LNCaP clone FGC (cell line): ENCODE measurements around the gene ZHX3.
A peak's percentile ranks its signal among the peaks of the same experiment; 100 is the strongest.
"Not testable (repeated sequence)": the region's sequence is repeated elsewhere in the genome, so short reads cannot be mapped to it uniquely, and the experiment has no call there.

Experiments used
- DNase-seq: peaks from one replicate; pipeline ENCODE4 v3.0.0-alpha.2; 2011; ENCODE audit warnings: low read depth
- H3K4me3 ChIP-seq: 2 replicates; pipeline ENCODE4 v1.5.1; 2011; ENCODE audit warnings: mild to moderate bottlenecking, low read depth, low read length, control low read depth
- TF ChIP-seq, protein P1 (sequence below): IDR thresholded peaks from 2 replicates; pipeline ENCODE4 v1.5.1; 2012; ENCODE audit warnings: mild to moderate bottlenecking; ENCODE audit not compliant: control insufficient read depth, insufficient read depth; ENCODE audit errors: extremely low read depth

The ZHX3 gene

DNA sequence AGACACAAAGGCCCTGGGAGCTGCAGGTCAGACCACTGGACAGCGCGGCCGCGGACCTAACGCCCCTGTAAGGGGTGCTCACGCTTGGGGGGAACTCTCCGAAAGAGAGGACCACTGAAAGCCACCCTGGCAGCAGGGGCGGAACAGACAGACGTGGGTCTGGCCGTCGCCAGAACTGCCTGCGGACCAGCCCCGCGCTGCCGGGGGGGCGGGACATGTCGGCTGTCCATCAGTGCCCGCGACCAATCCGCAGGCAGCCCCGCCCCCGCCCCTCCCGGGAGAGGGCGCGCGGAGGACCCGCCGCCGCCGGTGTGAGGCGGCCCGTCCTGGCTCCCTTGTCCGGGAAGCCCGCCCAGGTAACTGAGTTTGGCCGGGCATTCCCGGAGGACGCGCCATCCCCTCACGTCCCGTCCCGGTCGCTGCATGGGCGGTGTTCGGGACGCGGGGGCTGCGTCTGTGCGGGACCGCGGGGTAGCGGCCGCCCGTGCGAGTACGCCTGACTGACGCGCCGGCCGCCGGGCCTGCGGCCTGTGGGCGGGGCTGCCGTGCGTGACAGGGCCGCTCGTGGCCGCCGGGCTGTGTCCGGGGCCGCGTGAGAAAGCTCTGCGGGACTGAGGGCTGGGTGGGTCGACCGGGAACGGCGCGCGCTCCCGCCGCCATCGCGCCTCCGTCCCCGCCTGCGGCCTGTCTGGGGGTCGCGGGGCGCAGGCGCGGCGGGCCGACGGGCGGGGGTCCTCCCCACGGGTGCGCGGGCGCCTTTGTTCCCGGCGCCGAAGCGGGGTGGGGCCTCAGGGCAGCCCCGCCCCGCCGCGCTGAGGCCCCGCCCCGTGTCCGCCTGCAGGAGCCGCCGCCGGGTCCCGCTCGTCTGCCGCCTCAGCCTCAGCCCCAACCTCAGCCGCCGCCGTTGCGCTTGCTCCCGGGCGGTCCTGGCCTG is 180.6 kb downstream of the ZHX3 start, which contains the start of gene PLCG1:
PLCG1 (plus strand) TSS at position 864 of the 934 bp plus-strand sequence. CDS start 99 bp downstream, outside the sequence.
- peak within 1 kb of the TSS; percentile 80 for H3K4me3 ChIP-seq
- DNase-seq: no peak
- TF ChIP-seq, protein P1, sequence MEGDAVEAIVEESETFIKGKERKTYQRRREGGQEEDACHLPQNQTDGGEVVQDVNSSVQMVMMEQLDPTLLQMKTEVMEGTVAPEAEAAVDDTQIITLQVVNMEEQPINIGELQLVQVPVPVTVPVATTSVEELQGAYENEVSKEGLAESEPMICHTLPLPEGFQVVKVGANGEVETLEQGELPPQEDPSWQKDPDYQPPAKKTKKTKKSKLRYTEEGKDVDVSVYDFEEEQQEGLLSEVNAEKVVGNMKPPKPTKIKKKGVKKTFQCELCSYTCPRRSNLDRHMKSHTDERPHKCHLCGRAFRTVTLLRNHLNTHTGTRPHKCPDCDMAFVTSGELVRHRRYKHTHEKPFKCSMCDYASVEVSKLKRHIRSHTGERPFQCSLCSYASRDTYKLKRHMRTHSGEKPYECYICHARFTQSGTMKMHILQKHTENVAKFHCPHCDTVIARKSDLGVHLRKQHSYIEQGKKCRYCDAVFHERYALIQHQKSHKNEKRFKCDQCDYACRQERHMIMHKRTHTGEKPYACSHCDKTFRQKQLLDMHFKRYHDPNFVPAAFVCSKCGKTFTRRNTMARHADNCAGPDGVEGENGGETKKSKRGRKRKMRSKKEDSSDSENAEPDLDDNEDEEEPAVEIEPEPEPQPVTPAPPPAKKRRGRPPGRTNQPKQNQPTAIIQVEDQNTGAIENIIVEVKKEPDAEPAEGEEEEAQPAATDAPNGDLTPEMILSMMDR: no peak

DNA sequence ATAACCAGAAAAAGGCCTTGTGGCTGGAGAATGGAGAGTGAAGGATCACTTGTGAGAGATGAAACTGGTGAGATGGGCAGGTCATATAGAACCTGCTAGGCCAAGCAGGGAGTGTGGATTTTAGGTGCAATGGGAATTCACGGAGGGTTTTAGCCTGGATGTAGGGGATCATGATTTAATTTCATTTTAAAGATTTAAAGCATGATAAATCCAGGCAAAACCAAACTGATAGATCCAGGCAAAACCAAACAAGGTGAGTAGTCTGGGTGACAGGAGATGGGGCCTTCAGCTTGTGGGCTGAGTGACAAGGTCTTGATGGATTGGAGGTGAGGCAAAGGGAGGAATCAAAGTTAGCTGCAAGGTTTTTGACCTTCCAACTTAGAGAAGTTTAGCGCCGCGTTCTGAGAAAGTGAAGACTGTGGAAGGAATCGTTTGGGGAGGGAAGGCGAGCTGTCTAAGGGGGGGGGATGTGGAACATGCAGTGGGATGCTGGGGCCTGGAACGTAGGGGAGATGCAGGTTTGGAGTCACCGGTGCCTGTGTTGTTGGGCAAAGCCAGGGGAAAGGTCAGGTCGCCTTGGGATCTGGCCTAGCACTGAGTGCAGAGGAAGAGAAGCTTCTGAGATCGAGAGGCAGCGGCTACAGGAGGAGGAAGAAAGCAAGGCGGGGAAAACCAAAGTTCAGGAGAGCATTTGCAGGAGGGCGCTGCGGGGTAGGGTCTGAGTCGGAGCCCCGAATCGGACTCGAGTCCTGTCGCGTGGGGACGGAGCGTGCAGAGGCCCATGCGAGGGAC is 181.4 kb downstream of the ZHX3 start:
- no peak for DNase-seq
- peak overlapping the region; percentile 80 for H3K4me3 ChIP-seq
- TF ChIP-seq, protein P1: no peak

DNA sequence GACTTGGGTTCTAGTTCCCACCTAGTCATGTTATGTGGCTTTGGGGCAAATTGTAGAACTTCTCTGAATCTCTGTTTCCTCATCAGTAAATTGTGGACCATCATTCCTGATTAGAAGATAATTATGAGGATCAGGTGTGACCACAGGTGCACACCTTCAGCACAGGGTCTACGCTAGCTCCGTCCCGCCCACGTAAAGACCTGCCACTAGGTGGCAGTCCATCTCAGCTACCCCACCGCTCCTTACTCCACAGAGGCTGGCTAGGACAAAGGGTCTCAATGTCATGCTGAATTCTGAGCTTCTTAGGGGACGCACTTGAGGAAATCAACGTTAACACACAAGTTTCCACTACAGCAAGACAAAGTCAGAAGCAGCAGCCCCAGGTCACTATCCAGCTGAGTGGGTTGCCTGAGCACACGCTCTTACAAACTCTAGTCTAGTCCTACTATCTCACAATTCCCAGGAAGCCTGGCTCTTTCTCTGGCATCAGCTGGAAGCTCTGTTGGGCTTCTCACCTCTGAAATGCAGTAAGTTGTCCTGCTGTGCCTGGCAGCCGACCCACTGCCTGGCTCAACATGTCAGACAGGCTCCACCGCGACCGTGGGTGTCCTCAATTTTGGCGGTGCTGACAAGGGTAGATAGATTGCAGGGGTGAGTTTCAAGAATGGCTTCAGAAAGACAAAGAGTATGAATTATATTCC is 182.2 kb downstream of the ZHX3 start:
- no peak overlapping the region for H3K4me3 ChIP-seq
- TF ChIP-seq, protein P1: peak; percentile 80
- DNase-seq: no peak

DNA sequence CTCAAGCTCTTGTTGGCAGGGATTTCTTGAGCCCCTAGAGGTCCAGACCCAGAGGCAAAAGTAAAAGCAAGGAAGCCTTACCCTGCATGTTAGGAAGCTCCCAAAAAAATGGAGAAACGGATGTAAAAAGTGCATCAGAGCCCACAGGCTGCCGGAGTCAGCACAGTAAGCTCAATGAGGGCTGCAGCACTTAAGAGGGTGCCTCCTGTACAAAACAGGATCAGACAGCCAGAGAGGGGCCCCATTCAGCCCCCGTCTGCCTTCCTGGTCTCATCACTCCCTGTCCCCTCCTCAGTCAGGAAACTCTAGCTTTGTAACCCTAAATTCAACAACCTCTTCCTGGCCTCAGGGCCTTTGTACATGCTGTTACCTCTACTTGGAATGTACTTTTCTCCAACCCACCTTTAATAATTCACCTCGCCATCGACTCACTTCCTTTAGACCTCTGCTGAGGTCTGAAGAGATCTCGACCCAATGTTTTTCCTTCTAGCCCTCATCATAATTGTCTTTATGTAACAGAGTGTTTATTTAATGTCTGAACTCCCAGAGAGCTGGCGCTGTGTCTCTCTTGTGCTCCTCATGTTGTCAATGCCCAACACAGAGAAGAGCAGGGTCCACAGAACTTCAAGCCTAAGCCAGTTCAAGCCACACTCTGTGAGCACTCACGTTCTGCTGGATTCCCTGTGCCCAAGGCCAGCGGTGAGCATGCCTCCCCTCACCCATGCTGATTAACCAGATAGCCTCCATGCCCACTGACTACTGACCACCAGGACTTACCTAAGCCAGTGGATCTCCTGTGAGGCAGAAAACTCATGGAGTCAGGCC is 183.0 kb downstream of the ZHX3 start:
- no peak for DNase-seq
- TF ChIP-seq, protein P1: no peak
- no peak overlapping the region for H3K4me3 ChIP-seq

DNA sequence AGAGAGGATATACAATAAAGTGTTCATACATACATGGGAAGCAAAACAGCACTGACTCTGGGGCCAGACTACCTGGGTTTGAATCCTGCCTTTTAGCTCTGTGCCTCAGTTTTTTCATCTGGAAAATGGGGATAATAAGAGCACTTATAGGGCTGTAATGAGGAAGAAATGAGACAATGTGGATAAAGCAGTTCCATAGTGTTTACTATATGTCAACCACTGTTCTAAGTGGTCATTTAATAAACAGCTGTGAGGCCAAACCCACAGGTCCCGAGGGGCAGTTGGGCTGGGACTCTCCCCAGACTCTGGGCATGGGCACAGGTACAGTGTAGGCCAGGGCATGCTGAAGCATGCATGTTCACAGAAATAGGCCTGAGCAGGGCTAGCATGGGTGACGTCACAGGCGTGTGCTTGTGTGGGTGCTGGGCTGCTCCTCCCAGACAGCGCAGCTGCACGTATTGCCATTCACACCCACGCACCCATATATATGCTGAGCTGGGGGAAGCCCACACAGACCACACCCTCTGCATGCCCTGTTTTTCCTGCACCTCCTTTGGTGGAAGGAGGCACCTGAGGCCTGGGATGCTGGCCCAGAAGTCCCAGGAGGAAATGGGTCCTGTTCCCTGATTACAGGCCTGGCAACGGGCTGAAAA is 183.7 kb downstream of the ZHX3 start:
- no peak overlapping the region for H3K4me3 ChIP-seq
- DNase-seq: no peak
- TF ChIP-seq, protein P1: no peak

DNA sequence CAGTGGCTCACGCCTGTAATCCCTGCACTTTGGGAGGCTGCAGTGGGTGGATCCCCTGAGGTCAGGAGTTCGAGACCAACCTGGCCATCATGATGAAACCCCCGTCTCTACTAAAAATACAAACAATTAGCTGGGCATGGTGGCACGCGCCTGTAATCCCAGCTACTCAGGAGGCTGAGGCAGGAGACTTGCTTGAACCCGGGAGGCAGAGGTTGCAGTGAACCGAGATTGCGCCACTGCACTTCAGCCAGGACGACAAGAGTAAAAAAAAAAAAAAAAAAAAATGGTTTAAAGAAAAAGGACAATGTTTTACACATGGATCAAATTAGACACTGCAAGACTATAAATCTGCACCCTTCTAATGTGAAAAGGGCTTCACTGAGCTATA is 185.1 kb downstream of the ZHX3 start:
- not testable (repeated sequence) for DNase-seq

More for the DNA sequence above, 185.1 kb downstream of the ZHX3 start:
- not testable (repeated sequence) for H3K4me3 ChIP-seq
